DND-41 (cell line): ENCODE data around the gene CHST3.

Source experiments
- ATAC-seq: fragments of 200-7000 bp; cut with Tn5 transposase; 3 replicates; pipeline ENCODE4 v1.9.1; 2021; ENCODE audit warnings: low read depth; ENCODE audit not compliant: insufficient read depth
- DNase-seq: peaks from one replicate; pipeline ENCODE4 v3.0.0-alpha.2; 2020
- H2AFZ ChIP-seq: 2 replicates; pipeline ENCODE4 v1.6.0; 2012; ENCODE audit warnings: low read depth, low read length
- H3K27ac ChIP-seq: 2 replicates; pipeline ENCODE4 v1.5.1; 2012; ENCODE audit warnings: low read length, inconsistent platforms
- H3K27me3 ChIP-seq: fragments of 200-600 bp; sonication (generic); 2 replicates; pipeline ENCODE4 v1.6.0; 2012; ENCODE audit warnings: low read length, mild to moderate bottlenecking, inconsistent platforms; ENCODE audit not compliant: insufficient read depth, poor library complexity
- H3K36me3 ChIP-seq: 2 replicates; pipeline ENCODE4 v1.5.1; 2012; ENCODE audit warnings: low read length, inconsistent platforms; ENCODE audit not compliant: insufficient read depth
- H3K4me1 ChIP-seq: 2 replicates; pipeline ENCODE4 v1.5.1; 2012; ENCODE audit warnings: mild to moderate bottlenecking, low read length; ENCODE audit not compliant: insufficient read depth
- H3K4me2 ChIP-seq: 2 replicates; pipeline ENCODE4 v1.6.0; 2012; ENCODE audit warnings: mild to moderate bottlenecking, moderate library complexity, low read length, inconsistent platforms; ENCODE audit not compliant: insufficient read depth
- H3K4me3 ChIP-seq, 2 experiments: fragments of 200-600 bp in 1 of 2; shearing (Covaris generic) in 1 of 2; 2 replicates each; pipeline ENCODE4 v1.5.1; 2012 to 2016; ENCODE audit warnings: inconsistent platforms in 2 of 2, low read length in 2 of 2, mild to moderate bottlenecking in 2 of 2, low read depth in 1 of 2, moderate library complexity in 1 of 2
- H3K79me2 ChIP-seq: 2 replicates; pipeline ENCODE4 v1.6.0; 2012; ENCODE audit warnings: low read length, inconsistent platforms; ENCODE audit not compliant: insufficient read depth
- H3K9ac ChIP-seq: 2 replicates; pipeline ENCODE4 v1.6.0; 2012; ENCODE audit warnings: low read depth, mild to moderate bottlenecking, inconsistent platforms, low read length, moderate library complexity
- H3K9me3 ChIP-seq: 2 replicates; pipeline ENCODE4 v1.5.1; 2012; ENCODE audit warnings: low read length, moderate library complexity, mild to moderate bottlenecking, inconsistent platforms; ENCODE audit not compliant: insufficient read depth, severe bottlenecking
- H4K20me1 ChIP-seq: 2 replicates; pipeline ENCODE4 v1.6.0; 2012; ENCODE audit warnings: low read length; ENCODE audit not compliant: insufficient read depth
- CTCF ChIP-seq: IDR thresholded peaks from 2 replicates; pipeline ENCODE4 v1.5.1; 2012; ENCODE audit warnings: borderline replicate concordance, low read length, moderate library complexity, mild to moderate bottlenecking; ENCODE audit not compliant: poor library complexity, severe bottlenecking; ENCODE audit errors: extremely low read depth
- EZH2 ChIP-seq: IDR thresholded peaks from 3 replicates; pipeline ENCODE4 v1.6.1; 2012; ENCODE audit warnings: borderline replicate concordance, low read depth, mild to moderate bottlenecking, moderate library complexity, low read length, inconsistent platforms; ENCODE audit not compliant: severe bottlenecking

Gene CHST3

GRCh38 chr10:72019085-72019876, 55.1 kb downstream of the CHST3 start:
- Histone ChIP-seq H3K79me2 (no peaks in the 10 kb centered on the region), H3K4me3 (no peak overlapping the region), H4K20me1 (no peaks in the 10 kb centered on the region), H3K9ac (no peak overlapping the region), H3K4me2 (no peak overlapping the region), H3K36me3 (no peaks in the 10 kb centered on the region), H3K27ac (no peak overlapping the region), H3K27me3 (no peaks in the 10 kb centered on the region), H3K9me3 (no peaks in the 10 kb centered on the region), H2AFZ (no peak overlapping the region), H3K4me1 (no peaks in the 10 kb centered on the region)
- TF ChIP-seq CTCF: no peak
- no peak for TF ChIP-seq EZH2
- DNase-seq (no peak), ATAC-seq (no peak)

GRCh38 chr10:72020914-72021809, 57.0 kb downstream of the CHST3 start:
- Histone ChIP-seq H3K79me2 (no peaks in the 10 kb centered on the region), H3K9me3 (no peaks in the 10 kb centered on the region), H3K4me1 (no peaks in the 10 kb centered on the region), H3K4me3 (no peak overlapping the region), H3K27me3 (no peaks in the 10 kb centered on the region), H4K20me1 (no peaks in the 10 kb centered on the region), H3K9ac (no peak overlapping the region), H3K4me2 (no peak overlapping the region), H3K36me3 (no peaks in the 10 kb centered on the region), H3K27ac (no peak overlapping the region), H2AFZ (no peak overlapping the region)
- DNase-seq: no peak
- no peak for ATAC-seq
- TF ChIP-seq CTCF (no peak), EZH2 (no peak)

GRCh38 chr10:72022228-72022627, 58.0 kb downstream of the CHST3 start:
- no peak overlapping the region for H3K9ac ChIP-seq
- no peak overlapping the region for H2AFZ ChIP-seq
- H3K27ac ChIP-seq: no peak overlapping the region
- H3K4me2 ChIP-seq: no peak overlapping the region
- H3K9me3 ChIP-seq: no peaks in the 10 kb centered on the region
- no peak for TF ChIP-seq EZH2
- no peak for TF ChIP-seq CTCF
- DNase-seq (no peak), ATAC-seq (no peak)
- H3K36me3 ChIP-seq: no peaks in the 10 kb centered on the region
- H3K4me3 ChIP-seq: no peak overlapping the region
- no peaks in the 10 kb centered on the region for H3K4me1 ChIP-seq
- H3K27me3 ChIP-seq: no peaks in the 10 kb centered on the region
- H3K79me2 ChIP-seq: no peaks in the 10 kb centered on the region
- no peaks in the 10 kb centered on the region for H4K20me1 ChIP-seq
